ENCODE data around the gene BAIAP2L1.
"Not testable (repeated sequence)": the region's sequence is repeated elsewhere in the genome, so short reads cannot be mapped to it uniquely, and the experiment has no call there.

BAIAP2L1 gene

DNA sequence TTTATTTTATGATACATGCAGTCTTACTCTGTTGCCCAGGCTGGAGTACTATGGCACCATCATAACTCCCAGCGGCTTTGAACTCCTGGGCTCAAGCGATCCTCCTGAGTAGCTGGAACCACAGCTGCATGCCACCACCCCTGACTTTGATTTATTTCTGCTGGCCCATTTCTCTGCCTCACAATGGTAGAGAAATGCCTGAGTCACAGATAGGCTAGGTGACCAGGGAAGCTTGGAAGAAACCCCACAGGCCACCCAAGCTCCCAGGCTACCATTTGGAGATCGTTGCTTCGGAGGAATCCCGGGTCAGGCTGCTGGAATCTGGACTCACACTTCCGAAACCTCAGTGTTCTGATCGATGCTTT, 17.4 kb upstream of the BAIAP2L1 start:
- H3K27ac ChIP-seq (ENCODE audit: low read length): no peak overlapping the region

DNA sequence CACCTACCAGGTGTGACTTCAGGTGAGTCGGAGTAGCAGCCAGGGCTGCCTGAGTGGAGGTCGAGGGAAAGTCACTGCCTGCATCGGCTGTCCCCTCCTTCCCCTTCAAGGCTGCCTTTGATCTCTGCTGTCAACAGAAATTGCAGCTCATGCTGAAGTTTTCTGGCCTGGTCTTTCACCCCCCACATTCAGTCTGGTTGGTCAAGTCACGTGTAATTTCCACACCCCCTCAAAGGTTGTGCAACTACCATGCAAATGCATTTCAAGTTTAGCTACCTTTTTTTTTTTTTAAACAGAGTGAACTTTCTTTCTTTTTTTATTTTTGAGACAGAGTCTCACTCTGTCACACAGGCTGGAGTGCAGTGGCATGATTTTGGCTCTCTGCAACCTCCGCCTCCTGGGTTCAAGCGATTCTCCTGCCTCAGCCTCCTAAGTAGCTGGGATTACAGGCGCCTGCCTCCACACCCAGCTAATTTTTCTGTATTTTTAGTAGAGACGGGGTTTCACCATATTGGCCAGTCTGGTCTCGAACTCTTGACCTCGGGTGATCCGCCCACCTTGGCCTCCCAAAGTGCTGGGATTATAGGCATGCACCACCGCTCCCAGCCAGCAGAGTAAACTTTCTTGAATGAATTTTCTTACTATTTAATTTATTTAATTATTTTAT, 16.8 kb upstream of the BAIAP2L1 start:
- H3K4me1 ChIP-seq (ENCODE audit: insufficient read depth, low read length); H3K4me3 ChIP-seq (ENCODE audit: low read length); H3K27ac ChIP-seq (ENCODE audit: low read length); H3K9me3 ChIP-seq (ENCODE audit: insufficient read depth, low read depth, low read length); H3K9ac ChIP-seq (ENCODE audit: low read depth, low read length); H3K27me3 ChIP-seq (ENCODE audit: insufficient read depth, low read length); H3K36me3 ChIP-seq (ENCODE audit: insufficient read depth, low read depth, low read length): not testable (repeated sequence)

More for the DNA sequence above, 17.4 kb upstream of the BAIAP2L1 start:
- H3K4me1 ChIP-seq (ENCODE audit: insufficient read depth, low read length): no peaks in the 10 kb centered on the region; the same call in 1 of the 2 replicates
- peaks cover 6% of the 10 kb centered on the region for H3K27me3 ChIP-seq (ENCODE audit: insufficient read depth, low read length)
- H3K4me3 ChIP-seq (ENCODE audit: low read length): no peak overlapping the region
- H3K36me3 ChIP-seq (ENCODE audit: insufficient read depth, low read depth, low read length): no peaks in the 10 kb centered on the region
- H3K9me3 ChIP-seq (ENCODE audit: insufficient read depth, low read depth, low read length): no peaks in the 10 kb centered on the region
- H3K9ac ChIP-seq (ENCODE audit: low read depth, low read length): no peak overlapping the region

DNA sequence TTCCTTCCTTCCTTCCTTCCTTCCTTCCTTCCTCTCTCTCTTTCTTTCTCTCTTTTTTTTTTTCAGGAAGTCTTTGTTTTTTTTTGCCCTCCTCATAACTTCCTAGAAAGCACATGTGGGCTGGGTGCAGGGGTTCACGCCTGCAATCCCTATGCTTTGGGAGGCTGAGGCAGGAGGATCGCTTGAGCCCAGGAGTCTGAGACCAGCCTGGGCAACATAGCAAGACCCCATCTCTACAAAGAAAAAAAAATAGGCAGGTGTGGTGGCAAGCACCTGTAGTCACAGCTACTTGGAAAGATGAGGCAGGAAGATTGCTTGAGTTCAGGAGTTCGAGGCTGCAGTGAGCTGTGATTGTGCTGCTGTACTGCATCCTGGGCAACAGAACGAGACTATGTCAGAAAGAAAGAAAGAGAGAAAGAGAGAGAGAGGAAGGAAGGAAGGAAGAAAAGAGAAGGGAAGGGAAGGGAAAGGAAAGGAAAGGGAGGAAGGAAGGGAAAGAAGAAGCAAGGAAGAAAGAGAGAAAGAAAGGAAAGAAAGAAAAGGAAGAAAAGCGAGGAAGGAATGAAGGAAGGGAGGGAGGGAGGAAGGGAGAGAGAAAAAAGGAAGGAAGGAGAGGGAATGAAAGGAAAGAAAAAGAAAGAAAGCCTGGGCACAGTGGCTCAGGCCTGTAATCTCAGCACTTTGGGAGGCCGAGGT, 13.5 kb upstream of the BAIAP2L1 start:
- Histone ChIP-seq H3K27ac (ENCODE audit: low read length) (no peak overlapping the region), H3K4me1 (ENCODE audit: insufficient read depth, low read length) (no peaks in the 10 kb centered on the region; the same call in 1 of the 2 replicates), H3K9me3 (ENCODE audit: insufficient read depth, low read depth, low read length) (no peaks in the 10 kb centered on the region), H3K4me3 (ENCODE audit: low read length) (no peak overlapping the region), H3K36me3 (ENCODE audit: insufficient read depth, low read depth, low read length) (no peaks in the 10 kb centered on the region), H3K27me3 (ENCODE audit: insufficient read depth, low read length) (no peaks in the 10 kb centered on the region), H3K9ac (ENCODE audit: low read depth, low read length) (no peak overlapping the region)

DNA sequence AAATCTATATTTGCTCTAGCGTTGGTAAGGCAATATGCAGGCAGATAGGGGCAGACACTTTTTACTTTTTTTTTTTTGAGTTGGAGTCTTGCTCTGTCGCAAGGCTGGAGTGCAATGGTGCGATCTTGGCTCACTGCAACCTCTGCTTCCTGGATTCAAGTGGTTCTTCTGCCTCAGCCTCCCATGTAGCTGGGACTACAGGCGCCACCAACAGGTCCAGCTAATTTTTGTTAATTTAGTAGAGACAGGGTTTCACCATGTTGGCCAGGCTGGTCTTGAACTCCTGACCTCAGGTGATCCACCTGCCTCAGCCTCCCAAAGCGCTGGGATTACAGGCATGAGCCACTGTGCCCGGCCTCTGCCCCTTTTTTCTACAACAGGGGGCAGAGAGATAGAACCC, 12.8 kb upstream of the BAIAP2L1 start:
- not testable (repeated sequence) for H3K36me3 ChIP-seq (ENCODE audit: insufficient read depth, low read depth, low read length); H3K27ac ChIP-seq (ENCODE audit: low read length); H3K4me1 ChIP-seq (ENCODE audit: insufficient read depth, low read length); H3K9ac ChIP-seq (ENCODE audit: low read depth, low read length); H3K9me3 ChIP-seq (ENCODE audit: insufficient read depth, low read depth, low read length); H3K27me3 ChIP-seq (ENCODE audit: insufficient read depth, low read length); H3K4me3 ChIP-seq (ENCODE audit: low read length)

DNA sequence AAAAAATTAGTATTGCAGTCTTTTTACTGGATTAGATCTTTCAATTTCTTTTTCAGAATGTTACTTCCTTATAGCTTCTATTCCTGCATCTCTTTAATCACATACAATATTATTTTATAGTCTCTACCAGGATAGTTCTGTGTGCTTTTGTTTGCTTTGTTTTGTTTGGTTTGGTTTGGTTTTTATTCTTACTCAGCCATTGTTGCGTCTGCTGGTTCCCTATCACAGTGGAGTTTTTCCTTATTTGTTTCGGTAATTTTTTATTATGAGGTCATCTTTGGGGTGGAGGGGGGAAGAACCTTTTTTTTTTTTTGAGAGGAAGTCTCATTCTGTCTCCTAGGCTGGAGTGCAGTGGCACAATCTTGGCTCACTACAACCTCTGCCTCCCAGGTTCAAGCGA, 9.0 kb upstream of the BAIAP2L1 start:
- no peaks in the 10 kb centered on the region for H3K4me1 ChIP-seq (ENCODE audit: insufficient read depth, low read length)
- no peaks in the 10 kb centered on the region for H3K9me3 ChIP-seq (ENCODE audit: insufficient read depth, low read depth, low read length)
- no peak overlapping the region for H3K27ac ChIP-seq (ENCODE audit: low read length)
- no peak overlapping the region for H3K9ac ChIP-seq (ENCODE audit: low read depth, low read length)
- no peaks in the 10 kb centered on the region for H3K36me3 ChIP-seq (ENCODE audit: insufficient read depth, low read depth, low read length)
- no peak overlapping the region for H3K4me3 ChIP-seq (ENCODE audit: low read length)
- no peaks in the 10 kb centered on the region for H3K27me3 ChIP-seq (ENCODE audit: insufficient read depth, low read length)

DNA sequence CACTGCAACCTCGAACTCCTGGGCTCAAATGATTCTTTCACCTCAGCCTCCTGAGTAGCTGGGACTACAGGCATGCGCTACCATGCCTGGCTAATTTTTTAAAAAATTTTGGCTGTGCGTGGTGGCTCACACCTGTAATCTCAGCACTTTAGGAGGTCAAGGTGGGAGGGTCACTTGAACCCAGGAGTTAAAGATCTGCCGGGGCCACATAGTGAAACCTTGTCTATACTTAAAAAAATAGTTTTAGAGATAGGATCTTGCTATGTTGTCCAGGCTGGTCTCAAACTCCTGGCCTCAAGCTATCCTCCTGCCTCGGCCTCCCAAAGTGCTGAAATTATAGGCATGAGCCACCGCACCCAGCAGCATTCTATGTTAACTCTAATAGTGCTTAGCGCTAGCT, 7.3 kb upstream of the BAIAP2L1 start:
- not testable (repeated sequence) for H3K9ac ChIP-seq (ENCODE audit: low read depth, low read length); H3K4me1 ChIP-seq (ENCODE audit: insufficient read depth, low read length); H3K4me3 ChIP-seq (ENCODE audit: low read length); H3K9me3 ChIP-seq (ENCODE audit: insufficient read depth, low read depth, low read length); H3K36me3 ChIP-seq (ENCODE audit: insufficient read depth, low read depth, low read length); H3K27ac ChIP-seq (ENCODE audit: low read length); H3K27me3 ChIP-seq (ENCODE audit: insufficient read depth, low read length)

DNA sequence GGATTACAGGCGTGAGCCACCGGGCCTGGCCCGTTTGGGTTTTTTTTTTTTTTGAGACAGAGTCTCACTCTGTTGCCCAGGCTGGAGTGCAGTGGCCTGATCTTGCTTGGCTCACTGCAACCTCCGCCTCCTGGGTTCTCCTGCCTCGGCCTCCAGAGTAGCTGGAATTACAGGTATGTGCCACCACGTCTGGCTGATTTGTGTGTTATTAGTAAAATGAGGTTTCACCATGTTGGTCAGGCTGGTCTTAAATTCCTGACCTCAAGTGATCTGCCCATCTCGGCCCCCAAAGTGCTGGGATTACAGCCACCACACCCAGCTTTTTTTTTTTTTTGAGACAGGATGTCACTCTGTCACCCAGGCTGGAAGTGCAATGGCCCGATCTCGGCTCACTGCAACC, 5.9 kb upstream of the BAIAP2L1 start:
- H3K4me1 ChIP-seq (ENCODE audit: insufficient read depth, low read length): no peaks in the 10 kb centered on the region

DNA sequence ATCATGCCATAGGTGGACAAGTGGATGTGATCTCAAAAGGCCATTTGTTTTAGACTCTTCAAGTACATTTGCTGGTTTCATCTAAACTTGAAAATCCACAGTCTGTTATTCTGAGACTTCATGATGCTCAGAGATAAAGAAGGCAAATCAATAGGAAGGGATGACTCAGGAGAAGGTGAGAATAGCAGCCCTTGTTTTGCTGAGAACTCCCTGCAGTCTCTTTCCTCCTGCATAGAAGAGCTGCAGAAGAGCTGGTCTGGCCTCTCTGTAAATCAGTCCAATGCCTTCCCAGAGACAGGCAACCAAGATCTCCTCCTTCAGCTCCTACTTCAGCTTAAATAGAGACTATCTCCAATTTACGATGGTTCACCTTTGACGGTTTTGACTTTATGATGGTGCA, 4.0 kb upstream of the BAIAP2L1 start:
- H3K27me3 ChIP-seq (ENCODE audit: insufficient read depth, low read length): no peaks in the 10 kb centered on the region; the same call in 1 of the 2 replicates
- H3K9me3 ChIP-seq (ENCODE audit: insufficient read depth, low read depth, low read length): no peaks in the 10 kb centered on the region
- H3K4me1 ChIP-seq (ENCODE audit: insufficient read depth, low read length): no peaks in the 10 kb centered on the region; the same call in 1 of the 2 replicates
- H3K9ac ChIP-seq (ENCODE audit: low read depth, low read length): no peak overlapping the region
- H3K4me3 ChIP-seq (ENCODE audit: low read length): no peak overlapping the region
- no peak overlapping the region for H3K27ac ChIP-seq (ENCODE audit: low read length)
- H3K36me3 ChIP-seq (ENCODE audit: insufficient read depth, low read depth, low read length): no peaks in the 10 kb centered on the region

More for the DNA sequence above, 5.9 kb upstream of the BAIAP2L1 start:
- Histone ChIP-seq H3K4me3 (ENCODE audit: low read length) (no peak overlapping the region), H3K9me3 (ENCODE audit: insufficient read depth, low read depth, low read length) (no peaks in the 10 kb centered on the region), H3K27me3 (ENCODE audit: insufficient read depth, low read length) (no peaks in the 10 kb centered on the region; the same call in 1 of the 2 replicates), H3K9ac (ENCODE audit: low read depth, low read length) (no peak overlapping the region), H3K36me3 (ENCODE audit: insufficient read depth, low read depth, low read length) (no peaks in the 10 kb centered on the region), H3K27ac (ENCODE audit: low read length) (no peak overlapping the region)

DNA sequence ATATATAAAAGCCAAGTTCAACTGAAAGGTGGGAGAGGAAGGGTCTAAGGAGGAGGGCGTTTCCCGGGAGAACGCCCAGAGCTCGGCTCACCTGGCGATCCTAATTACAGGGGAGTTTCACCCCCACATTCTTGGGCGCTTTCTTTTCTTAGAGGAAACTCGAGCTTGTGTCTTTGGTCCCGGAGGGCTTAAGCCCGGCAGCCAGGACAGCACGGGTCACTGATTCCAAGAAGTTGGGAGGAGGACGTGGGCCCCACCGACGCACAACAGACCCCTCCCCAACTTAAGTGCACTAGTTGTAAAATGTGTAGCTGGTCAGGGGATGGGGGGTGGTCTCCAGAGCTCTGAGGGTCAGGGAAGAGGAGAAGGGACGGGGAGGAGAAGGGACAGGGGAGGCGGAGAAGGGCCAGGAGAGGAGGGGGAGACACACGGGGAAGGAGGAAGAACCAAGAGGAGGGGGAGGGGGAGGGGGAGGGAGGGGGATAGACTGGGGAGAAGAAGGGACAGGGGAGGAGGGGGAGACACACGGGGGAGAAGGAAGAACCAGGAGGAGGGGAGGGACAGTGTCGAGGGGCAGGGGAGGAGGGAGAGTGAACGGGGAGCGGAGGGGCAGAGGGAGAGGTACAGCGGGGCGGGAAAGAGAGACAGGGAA, 874 bp downstream of the BAIAP2L1 start:
- Histone ChIP-seq H3K9ac (ENCODE audit: low read depth, low read length) (peak overlapping the region; percentile 76; the same call in 1 of the 2 replicates), H3K4me3 (ENCODE audit: low read length) (peak overlapping the region; percentile 78), H3K4me1 (ENCODE audit: insufficient read depth, low read length) (peaks cover 7% of the 10 kb centered on the region; the same call in 1 of the 2 replicates), H3K9me3 (ENCODE audit: insufficient read depth, low read depth, low read length) (no peaks in the 10 kb centered on the region), H3K27ac (ENCODE audit: low read length) (peak overlapping the region; percentile 7), H3K27me3 (ENCODE audit: insufficient read depth, low read length) (no peaks in the 10 kb centered on the region; the same call in 1 of the 2 replicates), H3K36me3 (ENCODE audit: insufficient read depth, low read depth, low read length) (no peaks in the 10 kb centered on the region)

DNA sequence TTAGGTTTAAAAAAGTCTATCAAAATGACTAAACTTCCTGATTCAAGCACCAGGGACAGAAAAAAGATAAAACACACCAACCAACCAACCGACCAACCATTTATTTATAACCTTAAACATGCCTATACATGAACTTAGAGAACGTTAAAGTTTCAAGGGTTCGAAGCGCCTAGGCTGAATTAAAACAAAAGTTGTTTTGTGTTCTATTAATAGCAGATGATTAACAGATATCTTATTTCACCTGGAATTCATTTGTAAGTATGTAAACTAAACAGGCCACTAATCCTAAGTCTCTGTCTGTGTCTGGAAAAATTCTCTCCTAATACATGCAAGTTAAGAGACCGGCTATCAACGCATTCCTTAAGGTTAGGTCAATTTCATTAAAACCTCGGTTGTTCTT, 1.4 kb downstream of the BAIAP2L1 start:
- Histone ChIP-seq H3K4me1 (ENCODE audit: insufficient read depth, low read length) (peaks cover 7% of the 10 kb centered on the region; the same call in 1 of the 2 replicates), H3K9me3 (ENCODE audit: insufficient read depth, low read depth, low read length) (no peaks in the 10 kb centered on the region), H3K9ac (ENCODE audit: low read depth, low read length) (peak overlapping the region; percentile 68; the same call in 1 of the 2 replicates), H3K27me3 (ENCODE audit: insufficient read depth, low read length) (no peaks in the 10 kb centered on the region; the same call in 1 of the 2 replicates), H3K4me3 (ENCODE audit: low read length) (peak overlapping the region; percentile 78), H3K27ac (ENCODE audit: low read length) (peak overlapping the region; percentile 7), H3K36me3 (ENCODE audit: insufficient read depth, low read depth, low read length) (no peaks in the 10 kb centered on the region)

DNA sequence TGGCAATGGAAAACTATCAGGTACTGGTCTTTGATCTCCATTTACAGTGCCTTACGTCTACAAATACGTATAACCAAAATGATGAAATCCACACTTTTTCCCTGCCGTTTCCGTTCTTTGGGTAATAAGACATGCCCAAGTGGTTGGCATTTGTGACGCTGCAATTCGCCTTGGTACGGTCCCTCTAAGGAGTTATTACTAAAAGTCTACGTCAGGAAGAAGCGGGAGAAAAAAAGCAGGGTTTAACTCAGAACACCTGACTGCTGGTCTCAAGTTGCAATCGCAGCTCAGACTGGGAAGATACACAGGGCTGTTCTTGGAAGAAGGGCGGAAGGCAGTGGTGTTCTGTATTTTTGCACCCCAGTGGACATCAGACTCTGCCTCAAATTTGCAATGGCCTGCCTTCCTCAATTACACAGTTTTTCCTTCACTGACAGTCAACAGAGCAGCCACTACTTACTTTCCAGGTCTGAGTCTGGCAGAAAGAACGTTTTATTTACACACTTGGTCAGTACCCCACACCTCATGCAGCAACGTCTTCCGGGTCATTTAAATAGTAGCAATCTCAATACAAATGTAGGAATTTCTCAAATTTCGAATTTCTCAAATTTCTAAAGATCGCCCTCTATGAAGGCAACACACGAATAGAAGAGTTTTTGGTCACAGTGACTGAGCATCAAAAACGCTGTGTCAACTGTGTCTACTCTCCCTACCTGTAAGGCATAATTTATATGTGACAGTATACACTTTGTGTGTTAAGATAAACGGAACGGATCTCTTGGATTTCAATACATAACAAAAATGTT, 2.1 kb downstream of the BAIAP2L1 start:
- Histone ChIP-seq H3K4me3 (ENCODE audit: low read length) (peak overlapping the region; percentile 78), H3K9ac (ENCODE audit: low read depth, low read length) (peak overlapping the region; percentile 68; the same call in 1 of the 2 replicates), H3K27me3 (ENCODE audit: insufficient read depth, low read length) (no peaks in the 10 kb centered on the region; the same call in 1 of the 2 replicates), H3K27ac (ENCODE audit: low read length) (no peak overlapping the region), H3K9me3 (ENCODE audit: insufficient read depth, low read depth, low read length) (no peaks in the 10 kb centered on the region), H3K36me3 (ENCODE audit: insufficient read depth, low read depth, low read length) (no peaks in the 10 kb centered on the region), H3K4me1 (ENCODE audit: insufficient read depth, low read length) (peaks cover 7% of the 10 kb centered on the region; the same call in 1 of the 2 replicates)
